Uterus (tissue), 4 donors: ENCODE results near the gene ABHD18. TPM values are rescaled to one million over a fixed set of nuclear protein-coding genes. Genes with fewer than 3 reads are reported as not detected.
"Not testable (repeated sequence)": the region's sequence is repeated elsewhere in the genome, so short reads cannot be mapped to it uniquely, and the experiment has no call there.

ENCODE experiments used
- DNase-seq, 2 donors: peaks; one replicate each; pipeline ENCODE4 v3.0.0-alpha.2; 2019 to 2020
- H3K27ac ChIP-seq, 2 donors: fragments of 200-600 bp; sonication (generic); 1 replicate in 1 of 2; 2 replicates in 1 of 2; pipeline ENCODE4 v1.5.1; 2016 to 2018
- H3K27me3 ChIP-seq, 2 donors: fragments of 200-600 bp; sonication (generic); one replicate each; pipeline ENCODE4 v1.5.1; 2018 to 2019; ENCODE audit warnings: control low read depth in 1 of 2
- H3K36me3 ChIP-seq, 2 donors: fragments of 200-600 bp; sonication (generic); one replicate each; pipeline ENCODE4 v1.5.1; 2019; ENCODE audit warnings: control low read depth in 1 of 2
- H3K4me1 ChIP-seq, 2 donors: fragments of 200-600 bp; sonication (generic); one replicate each; pipeline ENCODE4 v1.5.1; 2018 to 2019; ENCODE audit warnings: control low read depth in 1 of 2
- H3K4me3 ChIP-seq, 2 donors: fragments of 200-600 bp; sonication (generic); 1 replicate in 1 of 2; 2 replicates in 1 of 2; pipeline ENCODE4 v1.5.1; 2018 to 2019; ENCODE audit warnings: mild to moderate bottlenecking in 1 of 2
- H3K9me3 ChIP-seq, 2 donors: fragments of 200-600 bp; sonication (generic); one replicate each; pipeline ENCODE4 v1.5.1; 2019; ENCODE audit warnings: control low read depth in 1 of 2
- POLR2A ChIP-seq, 2 donors: fragments of 450-650 bp; IDR thresholded peaks; one replicate each; pipeline ENCODE4 v1.6.1; 2016; ENCODE audit warnings: antibody characterized with exemption in 2 of 2, mild to moderate bottlenecking in 1 of 2, moderate library complexity in 1 of 2
- intact Hi-C: fragments of 100-400 bp; cut with DNase I; formaldehyde crosslinking; loops from one replicate; pipeline ENCODE4 v1.15.1; 2023; ENCODE audit warnings: low total_unique reads
- total RNA-seq, 4 donors: library from RNA; depleted of rRNA in 3 of 4; stranded (reverse); fragments of >200 nt in 3 of 4; gene quantifications; one replicate each; pipeline versions ENCODE4 v1.1.0 to v1.2.4, GENCODE V29; 2014 to 2023
- TF ChIP-seq, protein P1 (sequence below), 4 experiments: fragments of 200-600 bp in 2 of 4; fragments of 450-650 bp in 2 of 4; sonication (generic) in 2 of 4; IDR thresholded peaks; one replicate each; pipeline ENCODE4 v1.5.1; 2016 to 2019; ENCODE audit warnings: antibody characterized with exemption in 4 of 4, mild to moderate bottlenecking in 2 of 4, moderate library complexity in 1 of 4
- donor health status: DM: yes; HTN: yes; CAD: no.

The ABHD18 gene
- 10 to 100 TPM in 3 of 4 donors, 1 to 10 TPM in 1; 4.7 to 16.1 (median 12.5) TPM for total RNA-seq

DNA sequence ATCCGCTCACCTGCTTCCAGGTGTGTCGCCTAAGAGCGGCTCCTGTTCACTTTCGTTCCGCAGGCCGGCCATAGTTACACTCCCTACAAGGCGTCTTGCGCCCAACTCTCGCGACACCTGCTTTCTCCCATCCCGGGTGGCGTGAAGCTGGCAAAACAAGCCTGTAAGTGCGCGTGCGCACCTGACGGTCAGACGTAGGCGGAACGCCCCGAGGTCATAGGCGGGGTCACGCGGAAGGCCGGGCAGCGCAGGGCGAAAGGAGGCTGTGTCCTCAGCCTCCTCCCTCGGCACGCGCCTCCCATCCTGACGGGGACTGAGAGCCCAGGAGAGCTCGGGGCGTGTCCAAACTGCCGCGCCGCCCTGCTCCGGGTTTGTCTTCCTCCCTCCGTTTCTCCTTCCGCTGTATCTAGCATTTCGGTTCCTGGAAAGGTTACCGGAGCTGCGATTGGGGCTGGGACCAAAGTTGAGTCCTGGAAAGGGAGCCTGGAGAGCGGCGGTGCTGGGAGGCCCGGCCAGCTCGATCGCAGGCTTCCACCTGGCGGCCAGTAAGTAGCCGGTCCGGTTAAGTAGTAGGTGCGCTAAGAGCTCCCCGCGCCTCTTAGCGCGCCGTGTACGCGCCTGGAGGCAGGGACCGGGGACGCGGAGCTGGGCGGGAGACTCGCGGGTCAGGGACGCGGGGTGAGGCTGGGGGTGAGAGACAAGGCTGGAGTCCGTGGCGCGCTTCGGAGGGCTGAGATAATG, at the start of gene ABHD18, which contains the start of gene MFSD8:
ABHD18 (plus strand) TSS at position 345 of the 741 bp plus-strand sequence. CDS start 17,550 bp downstream, outside the sequence.
MFSD8 (minus strand) TSS at position 112 of the 741 bp plus-strand sequence; CDS start at position 72, 40 bp downstream.
- H3K27me3 ChIP-seq = no peaks in the 10 kb centered on the region
- H3K9me3 ChIP-seq = no peaks in the 10 kb centered on the region
- peak; percentile 98 for DNase-seq
- H3K27ac ChIP-seq = peak within 1 kb of the TSS; percentile 87 to 89
- TF ChIP-seq POLR2A (IDR thresholded peaks at IDR 0.05) = peak; percentile 74 to 77
- TF ChIP-seq, protein P1, sequence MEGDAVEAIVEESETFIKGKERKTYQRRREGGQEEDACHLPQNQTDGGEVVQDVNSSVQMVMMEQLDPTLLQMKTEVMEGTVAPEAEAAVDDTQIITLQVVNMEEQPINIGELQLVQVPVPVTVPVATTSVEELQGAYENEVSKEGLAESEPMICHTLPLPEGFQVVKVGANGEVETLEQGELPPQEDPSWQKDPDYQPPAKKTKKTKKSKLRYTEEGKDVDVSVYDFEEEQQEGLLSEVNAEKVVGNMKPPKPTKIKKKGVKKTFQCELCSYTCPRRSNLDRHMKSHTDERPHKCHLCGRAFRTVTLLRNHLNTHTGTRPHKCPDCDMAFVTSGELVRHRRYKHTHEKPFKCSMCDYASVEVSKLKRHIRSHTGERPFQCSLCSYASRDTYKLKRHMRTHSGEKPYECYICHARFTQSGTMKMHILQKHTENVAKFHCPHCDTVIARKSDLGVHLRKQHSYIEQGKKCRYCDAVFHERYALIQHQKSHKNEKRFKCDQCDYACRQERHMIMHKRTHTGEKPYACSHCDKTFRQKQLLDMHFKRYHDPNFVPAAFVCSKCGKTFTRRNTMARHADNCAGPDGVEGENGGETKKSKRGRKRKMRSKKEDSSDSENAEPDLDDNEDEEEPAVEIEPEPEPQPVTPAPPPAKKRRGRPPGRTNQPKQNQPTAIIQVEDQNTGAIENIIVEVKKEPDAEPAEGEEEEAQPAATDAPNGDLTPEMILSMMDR (IDR thresholded peaks at IDR 0.05) = peak; percentile 26 to 52 (median 49)
- intact Hi-C loops = loop anchor here (10.0 kb wide), 1 partner anchor 100 kb away; the partner anchor contains the start of gene LARP1B
- no peaks in the 10 kb centered on the region for H3K36me3 ChIP-seq
- H3K4me3 ChIP-seq = peak within 1 kb of the TSS; percentile 64 to 80
- peaks cover 4 to 5% of the 10 kb centered on the region in 2 donors for H3K4me1 ChIP-seq

DNA sequence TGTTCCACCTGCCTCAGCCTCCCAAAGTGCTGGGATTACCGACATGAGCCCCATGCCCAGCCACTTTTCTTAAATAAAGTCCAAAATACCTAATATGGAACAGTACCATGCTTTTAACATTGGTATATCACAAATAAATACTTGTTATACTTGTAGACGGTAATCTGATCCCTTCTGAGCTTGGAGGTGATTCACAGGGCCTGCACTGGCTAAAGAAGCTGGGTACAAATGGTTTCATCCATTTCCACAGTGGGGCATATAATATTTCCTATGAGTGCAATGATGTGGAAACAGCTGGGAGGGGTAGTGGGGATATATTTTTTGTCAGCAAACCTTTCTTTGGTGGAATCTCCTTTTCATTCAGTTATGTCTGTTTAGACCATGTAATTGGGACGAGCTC, 48.7 kb upstream of the ABHD18 start:
- Histone ChIP-seq H3K27me3 (no peaks in the 10 kb centered on the region), H3K9me3 (no peaks in the 10 kb centered on the region), H3K36me3 (no peaks in the 10 kb centered on the region), H3K4me1 (no peaks in the 10 kb centered on the region), H3K27ac (no peak overlapping the region), H3K4me3 (no peak overlapping the region)
- no peak for DNase-seq
- TF ChIP-seq, protein P1 (IDR thresholded peaks at IDR 0.05) = no peak
- no peak for TF ChIP-seq POLR2A (IDR thresholded peaks at IDR 0.05)
- intact Hi-C loops = no loop called here

DNA sequence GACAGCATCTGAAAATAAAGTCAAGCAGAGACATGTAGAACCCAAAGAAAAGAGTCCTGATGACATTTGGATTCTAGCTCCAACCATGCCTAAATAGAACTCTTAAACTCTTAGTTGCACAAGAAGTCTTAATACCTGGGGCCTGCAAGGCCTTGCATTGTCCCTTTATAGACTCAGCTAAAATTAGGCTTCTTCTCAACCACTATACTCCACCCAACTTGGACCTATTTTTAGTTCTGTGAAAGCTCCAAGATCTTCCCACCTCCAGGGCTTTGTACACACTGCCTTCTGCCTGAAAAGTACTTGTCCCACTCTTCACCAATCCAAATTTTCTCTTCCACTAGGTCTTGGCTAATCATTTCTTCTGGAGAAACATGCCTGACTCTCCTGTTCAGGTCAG, 48.1 kb upstream of the ABHD18 start:
- H3K4me1 ChIP-seq = no peaks in the 10 kb centered on the region
- intact Hi-C loops = no loop called here
- H3K27me3 ChIP-seq = no peaks in the 10 kb centered on the region
- no peak overlapping the region for H3K27ac ChIP-seq
- H3K9me3 ChIP-seq = no peaks in the 10 kb centered on the region
- no peaks in the 10 kb centered on the region for H3K36me3 ChIP-seq
- H3K4me3 ChIP-seq = no peak overlapping the region
- TF ChIP-seq POLR2A (IDR thresholded peaks at IDR 0.05) = no peak
- TF ChIP-seq, protein P1 (IDR thresholded peaks at IDR 0.05) = no peak
- DNase-seq = no peak

DNA sequence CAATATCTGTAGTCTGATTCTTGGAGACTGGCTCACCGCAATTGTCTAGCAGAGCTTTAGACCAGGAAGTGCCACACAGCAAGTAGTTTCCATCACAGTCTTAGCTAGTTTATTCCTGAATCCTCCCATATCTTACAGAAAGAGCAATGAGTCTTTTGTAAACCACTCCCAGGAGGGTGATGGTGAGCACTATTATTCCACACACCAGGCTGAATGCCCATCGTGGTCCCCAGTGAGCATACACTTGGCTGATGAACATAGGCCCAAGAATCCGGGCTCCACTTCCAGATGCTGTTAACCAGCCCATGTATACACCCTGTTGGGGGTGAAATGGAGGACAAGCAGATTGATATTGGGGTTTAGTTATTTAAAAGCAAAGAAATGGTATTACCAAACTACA, 44.7 kb upstream of the ABHD18 start:
- H3K27me3 ChIP-seq = no peaks in the 10 kb centered on the region
- no peaks in the 10 kb centered on the region for H3K36me3 ChIP-seq
- intact Hi-C loops = no loop called here
- H3K4me1 ChIP-seq = no peaks in the 10 kb centered on the region
- no peak for TF ChIP-seq POLR2A (IDR thresholded peaks at IDR 0.05)
- TF ChIP-seq, protein P1 (IDR thresholded peaks at IDR 0.05) = no peak
- H3K27ac ChIP-seq = no peak overlapping the region
- no peak for DNase-seq
- no peak overlapping the region for H3K4me3 ChIP-seq
- H3K9me3 ChIP-seq = no peaks in the 10 kb centered on the region

DNA sequence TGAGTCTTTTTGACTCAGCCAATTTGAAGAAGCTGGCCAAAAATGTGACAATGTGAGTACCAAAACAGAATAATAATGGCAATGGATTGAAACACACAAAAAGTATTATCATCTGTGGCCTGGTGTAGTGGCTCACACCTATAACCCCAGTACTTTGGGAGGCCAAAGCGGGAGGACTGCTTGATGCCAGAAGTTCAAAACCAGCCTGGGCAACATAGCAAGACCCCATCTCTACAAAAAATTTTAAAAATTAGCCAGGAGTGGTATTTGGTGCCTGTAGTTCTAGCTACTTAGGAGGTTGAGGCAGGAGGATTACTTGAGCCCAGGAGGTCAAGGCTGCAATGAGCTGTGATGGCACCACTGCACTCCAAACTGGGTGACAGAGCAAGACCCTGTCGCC, 43.0 kb upstream of the ABHD18 start:
- Histone ChIP-seq H3K9me3 (no peaks in the 10 kb centered on the region), H3K4me3 (no peak overlapping the region), H3K4me1 (no peaks in the 10 kb centered on the region), H3K27me3 (no peaks in the 10 kb centered on the region), H3K27ac (no peak overlapping the region), H3K36me3 (no peaks in the 10 kb centered on the region)
- TF ChIP-seq, protein P1 (IDR thresholded peaks at IDR 0.05) = no peak
- no peak for TF ChIP-seq POLR2A (IDR thresholded peaks at IDR 0.05)
- intact Hi-C loops = no loop called here
- DNase-seq = no peak

DNA sequence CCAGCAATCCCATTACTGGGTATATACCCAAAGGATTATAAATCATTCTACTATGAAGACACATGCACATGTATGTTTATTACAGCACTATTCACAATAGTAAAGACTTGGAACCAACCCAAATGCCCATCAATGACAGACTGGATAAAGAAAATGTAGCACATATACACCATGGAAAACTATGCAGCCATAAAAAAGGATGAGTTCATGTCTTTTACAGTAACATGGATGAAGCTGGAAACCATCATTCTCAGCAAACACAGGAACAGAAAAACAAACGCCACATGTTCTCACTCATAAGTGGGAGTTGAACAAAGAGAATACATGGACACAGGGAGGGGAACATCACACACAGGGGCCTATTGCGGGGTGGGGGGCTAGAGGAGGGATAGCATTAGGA, 39.5 kb upstream of the ABHD18 start:
- DNase-seq, H3K27ac ChIP-seq, H3K4me1 ChIP-seq, H3K9me3 ChIP-seq, H3K27me3 ChIP-seq, H3K36me3 ChIP-seq, intact Hi-C loops, H3K4me3 ChIP-seq: not testable (repeated sequence)
